NCI-H446 treated with DMSO at 0.1 percent for 48 hours (cell line): ENCODE data around the gene CXCR6.

Experiments
- DNase-seq: peaks from one replicate; lab custom pipeline; 2025; lab: John Stamatoyannopoulos, UW

CXCR6 gene

GRCh38 chr3:45969116-45969515 lies 25.9 kb downstream of the CXCR6 start:
- no peak for DNase-seq

- DNase-seq = no peak
Measured at GRCh38 chr3:45969953-45970352, 26.7 kb downstream of the CXCR6 start.

- no peak for DNase-seq
Measured at GRCh38 chr3:45972534-45973402, 29.5 kb downstream of the CXCR6 start.

- no peak for DNase-seq
Measured at GRCh38 chr3:45974686-45975085, 31.4 kb downstream of the CXCR6 start.

GRCh38 chr3:45975686-45976085 lies 32.4 kb downstream of the CXCR6 start:
- no peak for DNase-seq

- DNase-seq = no peak
Measured at GRCh38 chr3:45976191-45977091, 33.2 kb downstream of the CXCR6 start.

- no peak for DNase-seq
Measured at GRCh38 chr3:45978006-45978761, 34.9 kb downstream of the CXCR6 start.

- DNase-seq = no peak
Measured at GRCh38 chr3:45979378-45979777, 36.1 kb downstream of the CXCR6 start.

- no peak for DNase-seq
Measured at GRCh38 chr3:45980229-45980813, 37.1 kb downstream of the CXCR6 start.

- DNase-seq = no peak
Measured at GRCh38 chr3:45980819-45981218, 37.6 kb downstream of the CXCR6 start.

GRCh38 chr3:45981346-45982074 lies 38.2 kb downstream of the CXCR6 start:
- DNase-seq = no peak

- no peak for DNase-seq
Measured at GRCh38 chr3:45983770-45984169, 40.5 kb downstream of the CXCR6 start.

GRCh38 chr3:45984331-45985312 lies 41.4 kb downstream of the CXCR6 start:
- no peak for DNase-seq

GRCh38 chr3:45985532-45986302 lies 42.5 kb downstream of the CXCR6 start:
- DNase-seq = no peak

- DNase-seq = no peak
Measured at GRCh38 chr3:45986303-45986982, 43.2 kb downstream of the CXCR6 start.

- DNase-seq = no peak
Measured at GRCh38 chr3:45987368-45988291, 44.4 kb downstream of the CXCR6 start.

- DNase-seq = no peak
Measured at GRCh38 chr3:45988362-45988761, 45.1 kb downstream of the CXCR6 start.
